ENCODE results near the gene TEFM.

DNA sequence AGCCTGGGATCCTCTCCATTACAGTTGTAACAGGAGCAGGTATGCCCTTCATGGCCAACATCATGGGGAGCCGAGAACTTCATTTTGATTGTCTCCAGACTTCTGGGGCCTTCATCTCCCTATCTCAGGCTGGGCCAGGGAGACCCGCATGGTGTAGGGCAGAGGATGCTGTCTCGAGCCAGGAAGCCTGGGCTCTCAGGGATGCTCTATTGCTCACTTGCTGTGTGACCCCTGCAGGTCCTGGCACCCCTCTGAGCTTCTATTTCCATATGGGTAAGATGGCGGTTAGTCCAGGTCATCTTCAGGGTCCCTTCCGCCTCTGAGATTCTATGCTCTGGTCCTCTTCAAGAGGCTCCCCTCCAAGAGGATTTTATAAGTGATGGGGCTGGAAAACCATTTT lies 44.2 kb upstream of the TEFM start:
- TF ChIP-seq CTBP1 (IDR thresholded peaks at IDR 0.05; ENCODE audit: borderline replicate concordance): no peak
- TF ChIP-seq SUZ12 (IDR thresholded peaks at IDR 0.05): no peak
- no peak for TF ChIP-seq SP1 (IDR thresholded peaks at IDR 0.05)
- no peak for TF ChIP-seq ELF4 (IDR thresholded peaks at IDR 0.05)
- TF ChIP-seq L3MBTL2 (conservative IDR thresholded peaks at IDR 0.05): no peak
- no peak for TF ChIP-seq FOXM1 (IDR thresholded peaks at IDR 0.05; ENCODE audit: borderline replicate concordance)
- TF ChIP-seq LEF1 (IDR thresholded peaks at IDR 0.05; ENCODE audit: borderline replicate concordance): no peak
- TF ChIP-seq ARNT (IDR thresholded peaks at IDR 0.05): no peak
- TF ChIP-seq TARDBP (IDR thresholded peaks at IDR 0.05): no peak
- TF ChIP-seq FOXK2 (IDR thresholded peaks at IDR 0.05): no peak
- TF ChIP-seq, protein P1, sequence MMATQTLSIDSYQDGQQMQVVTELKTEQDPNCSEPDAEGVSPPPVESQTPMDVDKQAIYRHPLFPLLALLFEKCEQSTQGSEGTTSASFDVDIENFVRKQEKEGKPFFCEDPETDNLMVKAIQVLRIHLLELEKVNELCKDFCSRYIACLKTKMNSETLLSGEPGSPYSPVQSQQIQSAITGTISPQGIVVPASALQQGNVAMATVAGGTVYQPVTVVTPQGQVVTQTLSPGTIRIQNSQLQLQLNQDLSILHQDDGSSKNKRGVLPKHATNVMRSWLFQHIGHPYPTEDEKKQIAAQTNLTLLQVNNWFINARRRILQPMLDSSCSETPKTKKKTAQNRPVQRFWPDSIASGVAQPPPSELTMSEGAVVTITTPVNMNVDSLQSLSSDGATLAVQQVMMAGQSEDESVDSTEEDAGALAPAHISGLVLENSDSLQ (IDR thresholded peaks at IDR 0.05): no peak
- TF ChIP-seq BHLHE40 (IDR thresholded peaks at IDR 0.05; ENCODE audit: borderline replicate concordance): no peak

Measured in HEK293T (cell line).